GM19035 (cell line): ENCODE data around the gene PURB.
"Not testable (repeated sequence)": the region's sequence is repeated elsewhere in the genome, so short reads cannot be mapped to it uniquely, and the experiment has no call there.

Experiments used
- ATAC-seq: cut with Tn5 transposase; IDR thresholded peaks from one replicate; pipeline ENCODE4 v1.9.1; 2021; ENCODE audit not compliant: unreplicated experiment

The PURB gene

GRCh38 chr7:44854644-44855364, 30.5 kb downstream of the PURB start:
- ATAC-seq = no peak

GRCh38 chr7:44853391-44853790, 31.9 kb downstream of the PURB start:
- ATAC-seq = no peak

GRCh38 chr7:44852590-44852989, 32.7 kb downstream of the PURB start:
- no peak for ATAC-seq

GRCh38 chr7:44849885-44850544, 35.3 kb downstream of the PURB start:
- no peak for ATAC-seq

- ATAC-seq = no peak
Measured at GRCh38 chr7:44849259-44849884, 36.0 kb downstream of the PURB start.

GRCh38 chr7:44847920-44848634, 37.3 kb downstream of the PURB start, which contains the start of gene H2AZ2:
H2AZ2 (minus strand) TSS chr7:44848087; CDS start chr7:44847971, 116 bp downstream.
- peak; percentile 83 for ATAC-seq

GRCh38 chr7:44847509-44847919, 37.8 kb downstream of the PURB start:
- ATAC-seq = peak; percentile 64

- ATAC-seq = no peak
Measured at GRCh38 chr7:44846816-44847508, 38.4 kb downstream of the PURB start.

GRCh38 chr7:44846390-44846789, 38.9 kb downstream of the PURB start:
- ATAC-seq = not testable (repeated sequence)

GRCh38 chr7:44845451-44845850, 39.9 kb downstream of the PURB start:
- ATAC-seq = no peak

GRCh38 chr7:44843440-44843839, 41.9 kb downstream of the PURB start:
- ATAC-seq = not testable (repeated sequence)

- ATAC-seq = not testable (repeated sequence)
Measured at GRCh38 chr7:44842675-44843074, 42.7 kb downstream of the PURB start.

GRCh38 chr7:44838751-44839150, 46.6 kb downstream of the PURB start:
- no peak for ATAC-seq

- ATAC-seq = no peak
Measured at GRCh38 chr7:44827567-44827966, 57.8 kb downstream of the PURB start.
